ENCODE results near the gene ZDHHC24.

DNA sequence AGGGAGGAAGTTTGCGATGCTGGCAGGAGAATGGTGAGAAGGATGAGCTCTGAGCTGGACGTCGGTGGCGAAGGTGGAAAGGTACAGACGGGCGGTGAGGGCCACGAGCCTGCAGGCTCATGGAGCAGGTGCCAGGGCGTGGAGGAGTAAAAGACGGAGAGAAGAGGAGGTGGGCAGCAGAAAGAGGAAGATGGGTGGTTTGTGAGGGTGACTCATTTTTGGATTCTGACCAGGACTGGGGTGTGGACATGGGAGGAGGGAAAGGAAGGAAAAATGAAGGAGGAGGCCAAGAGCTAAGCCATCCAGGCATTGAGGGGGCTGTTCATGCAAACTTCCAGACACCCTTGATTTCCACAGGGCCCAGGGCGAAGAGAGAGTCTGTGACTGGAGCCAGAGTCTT, 3.5 kb downstream of the ZDHHC24 start:
- TF ChIP-seq GATA2 (IDR thresholded peaks at IDR 0.05; ENCODE audit: low read depth, low read length) = no peak
- TF ChIP-seq GATA3 (IDR thresholded peaks at IDR 0.05; ENCODE audit: low read depth, low read length) = no peak
